ENCODE results near the gene C5. TPM values are rescaled to one million over a fixed set of nuclear protein-coding genes. Genes with fewer than 3 reads are reported as not detected.

C5 gene
- total RNA-seq, 1 experiment from 2014 or later = 0.74 TPM

DNA sequence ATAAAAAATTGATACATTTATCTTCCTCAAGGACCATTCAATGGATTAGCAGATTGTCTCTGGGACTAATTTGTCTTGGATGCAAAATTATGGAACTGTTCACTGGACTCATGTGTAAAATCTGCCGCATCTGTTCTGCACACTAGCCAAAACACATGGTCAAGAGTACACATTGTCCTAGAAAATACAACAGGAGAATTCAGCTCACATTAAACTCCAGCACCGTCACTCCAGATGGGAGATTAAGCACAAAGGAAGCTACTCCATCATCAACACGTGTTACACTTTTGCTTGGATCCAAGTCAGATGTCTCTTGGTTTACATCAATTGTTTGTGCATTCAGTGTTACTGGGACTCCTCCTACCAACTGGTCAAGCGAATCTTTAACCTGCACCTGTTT lies 28.8 kb downstream of the C5 start:
- Histone ChIP-seq H3K27ac (ENCODE audit: insufficient read length, low read depth, low read length) (no peak overlapping the region), H3K14ac (ENCODE audit: insufficient read depth, low read length) (no peak overlapping the region), H2BK5ac (ENCODE audit: insufficient read length, low read length) (no peak overlapping the region), H2AK5ac (ENCODE audit: insufficient read length, low read length) (no peak overlapping the region), H3K23me2 (ENCODE audit: insufficient read length, low read depth, low read length, poor library complexity, severe bottlenecking) (no peaks in the 10 kb centered on the region), H2BK20ac (ENCODE audit: low read depth, low read length, poor library complexity, severe bottlenecking) (no peak overlapping the region), H3K79me1 (ENCODE audit: insufficient read depth, low read depth, low read length, poor library complexity, severe bottlenecking) (no peaks in the 10 kb centered on the region), H4K8ac (replicated peaks; ENCODE audit: insufficient read length, low read depth, low read length) (no peak overlapping the region), H3T11ph (ENCODE audit: low read length) (no peak overlapping the region), H3K23ac (ENCODE audit: insufficient read length, low read depth, low read length) (no peak overlapping the region), H3K27me3 (ENCODE audit: insufficient read depth, low read length) (no peaks in the 10 kb centered on the region), H4K91ac (ENCODE audit: insufficient read length, low read depth, low read length) (no peak overlapping the region), H3K4me1 (ENCODE audit: insufficient read depth, low read length) (no peaks in the 10 kb centered on the region; the same call in 1 of the 2 replicates), H2AFZ (ENCODE audit: low read length) (no peak overlapping the region), H3K9me3 (ENCODE audit: control insufficient read depth, low read depth, low read length) (no peaks in the 10 kb centered on the region), H2BK15ac (ENCODE audit: low read depth, low read length) (no peak overlapping the region), H2BK120ac (ENCODE audit: low read depth, low read length, poor library complexity, severe bottlenecking) (no peak overlapping the region), H2BK12ac (ENCODE audit: insufficient read length, low read depth, low read length) (no peak overlapping the region), H3K18ac (ENCODE audit: insufficient read length, low read depth, low read length) (no peak overlapping the region), H3K4ac (ENCODE audit: low read depth, low read length) (no peak overlapping the region), H3K56ac (ENCODE audit: insufficient read length, low read depth, low read length) (no peak overlapping the region), H3K9ac (ENCODE audit: extremely low read depth, insufficient read length, low read length) (no peak overlapping the region), H4K5ac (ENCODE audit: insufficient read length, low read depth, low read length) (no peak overlapping the region), H3K4me2 (ENCODE audit: insufficient read depth, insufficient read length, low read length) (no peak overlapping the region), H4K20me1 (ENCODE audit: control insufficient read depth, insufficient read depth, insufficient read length) (no peaks in the 10 kb centered on the region), H3K79me2 (ENCODE audit: insufficient read depth, low read length) (no peaks in the 10 kb centered on the region)
- H3K36me3 Mint-ChIP-seq (ENCODE audit: insufficient read depth in 1 of 3, low read depth in 3 of 3) = no peaks in the 10 kb centered on the region
- H3K4me3 Mint-ChIP-seq = no peak overlapping the region
- no peak for DNase-seq
- WGBS (ENCODE audit: extremely low coverage, insufficient read length, low lambda C conversion rate) = no CpG with 5 or more reads among the region's 4 CpGs
- H3K4me1 Mint-ChIP-seq = peaks cover 2 to 3% of the 10 kb centered on the region in 2 experiments; a peak in 2 of 4 replicates
- no peak for TF ChIP-seq CTCF (conservative IDR thresholded peaks at IDR 0.05)
- H3K27me3 Mint-ChIP-seq (ENCODE audit: low read depth) = peaks cover 8% of the 10 kb centered on the region
- no peak overlapping the region for H3K27ac Mint-ChIP-seq
- H3K9me3 Mint-ChIP-seq = no peaks in the 10 kb centered on the region; a peak in 1 of 5 replicates

Data from H9 (cell line).